ENCODE data around the gene SPRTN. TPM values are rescaled to one million over a fixed set of nuclear protein-coding genes. Genes with fewer than 3 reads are reported as not detected.

Gene SPRTN
- total and polyA plus RNA-seq, 2 of the 4 experiments (the other 2 are of a cell fraction): 6.5 to 17.4 TPM

GRCh38 chr1:231353086-231353485 lies 15.0 kb downstream of the SPRTN start:
- DNase-seq (no peak), ATAC-seq (ENCODE audit: low read depth) (no peak)
- H2AK5ac ChIP-seq (ENCODE audit: low read depth, low read length): no peak overlapping the region
- dilution Hi-C loops (cut with HindIII; ENCODE audit: low sequenced_read_pairs, unreplicated experiment) (no loop called here), intact Hi-C loops (cut with micrococcal nuclease) (no loop called here), in situ Hi-C loops (cut with MboI; ENCODE audit: low sequenced_read_pairs) (no loop called here)
- H4K20me1 ChIP-seq (ENCODE audit: insufficient read depth, low read length): no peaks in the 10 kb centered on the region
- H4K5ac ChIP-seq (ENCODE audit: low read depth, low read length): no peak overlapping the region
- no CpG with 5 or more reads among the region's 2 CpGs for WGBS, 2 experiments (ENCODE audit: extremely low coverage in 2 of 2, insufficient read length in 1 of 2)
- no peak overlapping the region for H3K9ac ChIP-seq (ENCODE audit: low read depth, low read length)
- H3K4ac ChIP-seq (ENCODE audit: low read depth, low read length): no peak overlapping the region
- H3K14ac ChIP-seq (replicated peaks; ENCODE audit: low read depth, low read length): no peak overlapping the region
- no peak overlapping the region for H3K4me3 ChIP-seq (ENCODE audit: insufficient read depth, low read depth, low read length)
- no peak overlapping the region for H4K8ac ChIP-seq (ENCODE audit: low read depth in 2 of 2, low read length in 2 of 2)
- H3K27me3 ChIP-seq (ENCODE audit: control insufficient read depth, insufficient read depth, low read length): no peaks in the 10 kb centered on the region
- peaks cover 14 to 20% of the 10 kb centered on the region in 2 experiments for H3K79me1 ChIP-seq (ENCODE audit: low read depth in 1 of 2, low read length in 2 of 2)
- no peak overlapping the region for H2AFZ ChIP-seq (replicated peaks; ENCODE audit: low read length, poor library complexity)
- ChIA-PET POLR2A (ENCODE audit: unreplicated experiment) (no interaction called here), CTCF (no interaction called here)
- no peak overlapping the region for H2AK9ac ChIP-seq (replicated peaks; ENCODE audit: low read depth, low read length, poor library complexity)
- no peaks in the 10 kb centered on the region for H3K9me1 ChIP-seq (ENCODE audit: insufficient read depth, low read length)
- no peak overlapping the region for H3K23ac ChIP-seq (ENCODE audit: low read depth, low read length)
- no peak overlapping the region for H2BK120ac ChIP-seq (ENCODE audit: low read depth, low read length)
- no peak overlapping the region for H2BK20ac ChIP-seq (ENCODE audit: low read depth, low read length)
- no peak for TF ChIP-seq ELK1 (IDR thresholded peaks at IDR 0.05; ENCODE audit: borderline replicate concordance, low read depth, low read length)
- TF ChIP-seq CHD1 (IDR thresholded peaks at IDR 0.05; ENCODE audit: low read depth, low read length): no peak
- no peak for TF ChIP-seq MAFK (IDR thresholded peaks at IDR 0.05; ENCODE audit: low read depth, low read length)
- TF ChIP-seq MXI1 (IDR thresholded peaks at IDR 0.05; ENCODE audit: borderline replicate concordance, low read depth, low read length): no peak
- no peak for TF ChIP-seq RFX5 (IDR thresholded peaks at IDR 0.05; ENCODE audit: low read depth, low read length)
- TF ChIP-seq FOS (IDR thresholded peaks at IDR 0.05; ENCODE audit: low read depth, low read length): no peak
- no peak for TF ChIP-seq USF2 (IDR thresholded peaks at IDR 0.05; ENCODE audit: low read depth, low read length)
- no peak for TF ChIP-seq RAD21 (IDR thresholded peaks at IDR 0.05; ENCODE audit: low read length)
- TF ChIP-seq MAZ (IDR thresholded peaks at IDR 0.05; ENCODE audit: borderline replicate concordance, low read depth, low read length): no peak
- no peak for TF ChIP-seq CTCF (conservative IDR thresholded peaks at IDR 0.05; ENCODE audit: low read depth, low read length)
- no peak for TF ChIP-seq BHLHE40 (IDR thresholded peaks at IDR 0.05; ENCODE audit: low read depth, low read length)
- no peak overlapping the region for H2BK15ac ChIP-seq (ENCODE audit: low read depth, low read length)
- BruUV-seq (replicated peaks): TSS peak; percentile 41
- no peak overlapping the region for H2BK5ac ChIP-seq (ENCODE audit: low read depth, low read length, poor library complexity, severe bottlenecking)
- no peak overlapping the region for H3K27ac ChIP-seq (ENCODE audit: insufficient read depth, low read length)
- no peak overlapping the region for H3K56ac ChIP-seq (ENCODE audit: extremely low read depth, insufficient read depth, low read length)
- peaks cover 5% of the 10 kb centered on the region for H3K4me1 ChIP-seq (ENCODE audit: control insufficient read depth, insufficient read depth, low read length)
- no peaks in the 10 kb centered on the region for H3K9me3 ChIP-seq (ENCODE audit: control insufficient read depth, insufficient read depth, low read length)
- peaks cover 7% of the 10 kb centered on the region; the same call in 1 of the 2 replicates for H3K36me3 ChIP-seq (ENCODE audit: control insufficient read depth, insufficient read depth, low read length)
- no peak overlapping the region for H3K18ac ChIP-seq (ENCODE audit: low read depth, low read length)
- H3K4me2 ChIP-seq (ENCODE audit: low read depth, low read length): no peak overlapping the region
- no peak overlapping the region for H4K91ac ChIP-seq (ENCODE audit: insufficient read depth, low read depth, low read length)
